ENCODE measurements around the gene KIF18B. TPM values are rescaled to one million over a fixed set of nuclear protein-coding genes. Genes with fewer than 3 reads are reported as not detected.

Gene KIF18B
- total and polyA plus RNA-seq, 11 donors = 0.06 to 5.4 (median 0.30) TPM; not detected in 1

GRCh38 chr17:44977814-44978550 lies 30.4 kb upstream of the KIF18B start:
- intact Hi-C loops (cut with DNase I) = no loop called here
- H3K4me3 ChIP-seq = no peak overlapping the region
- peaks cover 0 to 26% (median 0%) of the 10 kb centered on the region in 9 donors for H3K27me3 ChIP-seq
- H3K27ac ChIP-seq = peak overlapping the region in 11 of 12 donors; percentile 64 to 89 (median 76)
- H3K9me3 ChIP-seq = no peaks in the 10 kb centered on the region
- 15 to 43% (median 19%) methylated on average over 4 to 7 of the region's 7 CpGs for WGBS, 4 donors
- no peak for DNase-seq
- peak; percentile 30 to 54 (median 37) for ATAC-seq
- H3K4me1 ChIP-seq = peaks cover 0 to 55% (median 18%) of the 10 kb centered on the region in 12 donors
- TF ChIP-seq POLR2A (IDR thresholded peaks at IDR 0.05) (no peak), CTCF (IDR thresholded peaks at IDR 0.05) (no peak)
- no peaks in the 10 kb centered on the region for H3K36me3 ChIP-seq

- no peak for DNase-seq
These were observed 29.5 kb upstream of the KIF18B start for GRCh38 chr17:44977065-44977464.

GRCh38 chr17:44976206-44976605 lies 28.6 kb upstream of the KIF18B start:
- 45 to 55% (median 52%) methylated on average over 9 to 13 of the region's 13 CpGs for WGBS, 4 donors
- H3K9me3 ChIP-seq = no peaks in the 10 kb centered on the region
- H3K4me1 ChIP-seq = peaks cover 0 to 45% (median 17%) of the 10 kb centered on the region in 12 donors
- H3K27ac ChIP-seq = peak overlapping the region in 2 of 12 donors; percentile 77 to 88
- no peaks in the 10 kb centered on the region for H3K36me3 ChIP-seq
- DNase-seq = no peak
- no peak for ATAC-seq
- intact Hi-C loops (cut with DNase I) = no loop called here
- H3K27me3 ChIP-seq = peaks cover 0 to 31% (median 0%) of the 10 kb centered on the region in 9 donors
- H3K4me3 ChIP-seq = no peak overlapping the region
- TF ChIP-seq POLR2A (IDR thresholded peaks at IDR 0.05) (no peak), CTCF (IDR thresholded peaks at IDR 0.05) (no peak)

More at GRCh38 chr17:44977065-44977464, 29.5 kb upstream of the KIF18B start:
- no peak overlapping the region for H3K4me3 ChIP-seq
- no peaks in the 10 kb centered on the region for H3K9me3 ChIP-seq
- no peaks in the 10 kb centered on the region for H3K36me3 ChIP-seq
- intact Hi-C loops (cut with DNase I) = no loop called here
- peaks cover 0 to 50% (median 18%) of the 10 kb centered on the region in 12 donors for H3K4me1 ChIP-seq
- peaks cover 0 to 27% (median 0%) of the 10 kb centered on the region in 9 donors for H3K27me3 ChIP-seq
- ATAC-seq = no peak
- WGBS, 4 donors = 73 to 77% (median 76%) methylated on average over 1 to 3 of the region's 3 CpGs
- peak overlapping the region in 9 of 12 donors; percentile 64 to 89 (median 77) for H3K27ac ChIP-seq
- TF ChIP-seq POLR2A (IDR thresholded peaks at IDR 0.05) (no peak), CTCF (IDR thresholded peaks at IDR 0.05) (no peak)

GRCh38 chr17:44972953-44973352 lies 25.4 kb upstream of the KIF18B start:
- Histone ChIP-seq H3K4me3 (no peak overlapping the region), H3K4me1 (peaks cover 5 to 46% (median 13%) of the 10 kb centered on the region in 12 donors), H3K9me3 (no peaks in the 10 kb centered on the region), H3K27ac (no peak overlapping the region), H3K36me3 (no peaks in the 10 kb centered on the region), H3K27me3 (peaks cover 0 to 44% (median 5%) of the 10 kb centered on the region in 9 donors)
- DNase-seq = no peak
- intact Hi-C loops (cut with DNase I) = no loop called here
- no peak for ATAC-seq
- WGBS, 4 donors = 88 to 92% (median 89%) methylated on average over 6 of the region's 6 CpGs
- TF ChIP-seq CTCF (IDR thresholded peaks at IDR 0.05) (no peak), POLR2A (IDR thresholded peaks at IDR 0.05) (no peak)

Measured in heart left ventricle (tissue), 16 donors.